Liver (tissue), 9 donors: ENCODE results near the gene MGAT5. TPM values are rescaled to one million over a fixed set of nuclear protein-coding genes. Genes with fewer than 3 reads are reported as not detected.
A peak's percentile ranks its signal among the peaks of the same experiment; 100 is the strongest.

Source experiments
- DNase-seq: peaks from one replicate; pipeline ENCODE4 v3.0.0-alpha.2; 2017; ENCODE audit warnings: low spot score
- H3K27ac ChIP-seq, 2 donors: one replicate each; pipeline ENCODE4 v1.7.0; 2013; ENCODE audit warnings: inconsistent platforms in 2 of 2, low read length in 2 of 2, control low read depth in 1 of 2, low read depth in 1 of 2, mild to moderate bottlenecking in 1 of 2
- H3K27me3 ChIP-seq, 4 donors: one replicate each; pipeline versions ENCODE4 v1.6.1 to v1.7.0; 2013; ENCODE audit warnings: low read length in 3 of 4, inconsistent platforms in 1 of 4, mild to moderate bottlenecking in 1 of 4, moderate library complexity in 1 of 4; ENCODE audit not compliant: control insufficient read depth in 4 of 4, insufficient read depth in 4 of 4
- H3K36me3 ChIP-seq, 4 donors: one replicate each; pipeline versions ENCODE4 v1.6.1 to v1.7.0; 2013; ENCODE audit warnings: low read length in 3 of 4, mild to moderate bottlenecking in 3 of 4, low read depth in 1 of 4, moderate library complexity in 1 of 4; ENCODE audit not compliant: control insufficient read depth in 4 of 4, insufficient read depth in 3 of 4
- H3K4me1 ChIP-seq, 4 donors: one replicate each; pipeline versions ENCODE4 v1.6.1 to v1.7.0; 2013; ENCODE audit warnings: low read length in 3 of 4, mild to moderate bottlenecking in 3 of 4, moderate library complexity in 1 of 4; ENCODE audit not compliant: control insufficient read depth in 4 of 4, insufficient read depth in 4 of 4
- H3K4me3 ChIP-seq, 3 donors: one replicate each; pipeline versions ENCODE4 v1.6.1 to v1.7.0; 2013; ENCODE audit warnings: low read length in 3 of 3, control low read depth in 1 of 3, low read depth in 1 of 3, mild to moderate bottlenecking in 1 of 3
- H3K9ac ChIP-seq, 2 donors: one replicate each; pipeline ENCODE4 v1.7.0; 2013; ENCODE audit warnings: low read length in 2 of 2, mild to moderate bottlenecking in 2 of 2, moderate library complexity in 2 of 2, control low read depth in 1 of 2, low read depth in 1 of 2
- H3K9me3 ChIP-seq, 4 donors: one replicate each; pipeline versions ENCODE4 v1.6.1 to v1.7.0; 2013; ENCODE audit warnings: low read length in 3 of 4; ENCODE audit not compliant: control insufficient read depth in 4 of 4
- ATF3 ChIP-seq: IDR thresholded peaks from 2 replicates; pipeline ENCODE4 v1.6.1; 2016; ENCODE audit warnings: antibody characterized with exemption
- CTCF ChIP-seq: fragments of 150-350 bp; IDR thresholded peaks from 2 replicates; pipeline ENCODE4 v1.5.1; 2017; ENCODE audit warnings: improper control_type of control experiment, low read depth, low read length; ENCODE audit not compliant: missing input control
- EGR1 ChIP-seq, 2 donors: IDR thresholded peaks; 2 replicates each; pipeline ENCODE4 v1.6.1; 2016 to 2018; ENCODE audit warnings: antibody characterized with exemption in 2 of 2, low read depth in 2 of 2
- FOXA1 ChIP-seq: IDR thresholded peaks from 2 replicates; pipeline ENCODE4 v1.6.1; 2016; ENCODE audit warnings: antibody characterized with exemption
- FOXA2 ChIP-seq: IDR thresholded peaks from 2 replicates; pipeline ENCODE4 v1.6.1; 2016; ENCODE audit warnings: antibody characterized with exemption
- HNF4A ChIP-seq, 2 donors: conservative IDR thresholded peaks; 2 replicates each; pipeline ENCODE4 v1.6.1; 2016; ENCODE audit warnings: antibody characterized with exemption in 2 of 2, mild to moderate bottlenecking in 2 of 2
- HNF4G ChIP-seq: IDR thresholded peaks from 2 replicates; pipeline ENCODE4 v1.6.1; 2016; ENCODE audit warnings: antibody characterized with exemption
- JUND ChIP-seq, 2 donors: IDR thresholded peaks; 2 replicates each; pipeline ENCODE4 v1.6.1; 2016; ENCODE audit warnings: antibody characterized with exemption in 2 of 2
- MAX ChIP-seq: IDR thresholded peaks from 2 replicates; pipeline ENCODE4 v1.6.1; 2016; ENCODE audit warnings: antibody characterized with exemption
- NR2F2 ChIP-seq: IDR thresholded peaks from 2 replicates; pipeline ENCODE4 v1.6.1; 2016; ENCODE audit warnings: antibody characterized with exemption
- RAD21 ChIP-seq, 2 donors: IDR thresholded peaks; 2 replicates each; pipeline ENCODE4 v1.6.1; 2016; ENCODE audit warnings: antibody characterized with exemption in 2 of 2, mild to moderate bottlenecking in 2 of 2
- REST ChIP-seq: IDR thresholded peaks from 2 replicates; pipeline ENCODE4 v1.6.1; 2016; ENCODE audit warnings: antibody characterized with exemption, mild to moderate bottlenecking
- RXRA ChIP-seq, 2 donors: IDR thresholded peaks; 2 replicates each; pipeline ENCODE4 v1.6.1; 2017 to 2018; ENCODE audit warnings: antibody characterized with exemption in 2 of 2, mild to moderate bottlenecking in 1 of 2
- SP1 ChIP-seq: IDR thresholded peaks from 2 replicates; pipeline ENCODE4 v1.6.1; 2018; ENCODE audit warnings: antibody characterized with exemption, mild to moderate bottlenecking
- TAF1 ChIP-seq: conservative IDR thresholded peaks from 2 replicates; pipeline ENCODE4 v1.6.1; 2016; ENCODE audit warnings: antibody characterized with exemption, mild to moderate bottlenecking
- YY1 ChIP-seq: IDR thresholded peaks from 2 replicates; pipeline ENCODE4 v1.6.1; 2016; ENCODE audit warnings: antibody characterized with exemption, mild to moderate bottlenecking
- ZBTB33 ChIP-seq: IDR thresholded peaks from 2 replicates; pipeline ENCODE4 v1.6.1; 2016; ENCODE audit warnings: antibody characterized with exemption
- WGBS: extraction: QIAGEN DNeasy Blood & Tissue Kit; methylation state at CpG from one replicate; pipeline ENCODE4 v1.1.7; 2013; 5-methylcytosine and 5-hydroxymethylcytosine counted together
- polyA plus RNA-seq, 2 donors: library from polyadenylated mRNA; stranded (reverse) in 1 of 2; unstranded in 1 of 2; fragments of 200-250 nt in 1 of 2; fragments of >200 nt in 1 of 2; fragmentation: Nextera tagmentation in 1 of 2; extraction: Ambion mirVana in 1 of 2; gene quantifications; one replicate each; pipeline versions ENCODE4 v1.2.1 to v1.2.3, GENCODE V29; 2013 to 2015
- total RNA-seq, 2 donors: library from RNA; depleted of rRNA; stranded (reverse); fragments of >200 nt; gene quantifications; one replicate each; pipeline ENCODE4 v1.2.3, GENCODE V29; 2014
- donor health status: healthy.
- donor health status: healthy.
- donor health status: healthy.
- donor health status: healthy.
- donor health status: healthy.

Gene MGAT5
- total and polyA plus RNA-seq, 4 donors = 1.8 to 12.7 (median 5.6) TPM

GRCh38 chr2:134417968-134418582 is 164.2 kb downstream of the MGAT5 start:
- peaks cover 3 to 26% (median 23%) of the 10 kb centered on the region in 4 donors for H3K4me1 ChIP-seq
- H3K9me3 ChIP-seq = no peaks in the 10 kb centered on the region
- no peak for DNase-seq
- no peaks in the 10 kb centered on the region for H3K27me3 ChIP-seq
- no peaks in the 10 kb centered on the region for H3K36me3 ChIP-seq
- no peak overlapping the region for H3K9ac ChIP-seq
- 61% methylated on average over 5 of the region's 5 CpGs for whole genome bisulfite sequencing
- H3K27ac ChIP-seq = peak overlapping the region; percentile 2 to 61
- no peak overlapping the region for H3K4me3 ChIP-seq
- TF ChIP-seq MAX (no peak), FOXA1 (no peak), EGR1 (IDR thresholded peaks at IDR 0.05; ENCODE audit: low read depth in 2 of 2) (peak in 1 of 2 donors; percentile 41), YY1 (peak; percentile 51), RXRA (IDR thresholded peaks at IDR 0.05) (peak; percentile 42 to 66), RAD21 (IDR thresholded peaks at IDR 0.05) (peak; percentile 6 to 35), CTCF (no peak), HNF4A (conservative IDR thresholded peaks at IDR 0.05) (peak; percentile 71 to 76), NR2F2 (no peak), SP1 (peak; percentile 58), ZBTB33 (peak; percentile 38), ATF3 (peak; percentile 71), JUND (IDR thresholded peaks at IDR 0.05) (peak; percentile 55 to 76)

GRCh38 chr2:134420259-134420658 is 166.4 kb downstream of the MGAT5 start:
- 87% methylated on average over 7 of the region's 7 CpGs for WGBS
- Histone ChIP-seq H3K36me3 (peaks cover 0 to 5% (median 2%) of the 10 kb centered on the region in 4 donors), H3K27me3 (no peaks in the 10 kb centered on the region), H3K27ac (no peak overlapping the region), H3K4me3 (no peak overlapping the region), H3K4me1 (peaks cover 0 to 19% (median 14%) of the 10 kb centered on the region in 4 donors), H3K9me3 (no peaks in the 10 kb centered on the region), H3K9ac (no peak overlapping the region)
- DNase-seq = no peak
- TF ChIP-seq RAD21 (IDR thresholded peaks at IDR 0.05) = no peak
- no peak for TF ChIP-seq FOXA2
- no peak for TF ChIP-seq ATF3
- no peak for TF ChIP-seq NR2F2
- TF ChIP-seq CTCF = no peak
- TF ChIP-seq ZBTB33 = no peak
- TF ChIP-seq TAF1 = no peak
- no peak for TF ChIP-seq RXRA (IDR thresholded peaks at IDR 0.05)
- no peak for TF ChIP-seq REST
- no peak for TF ChIP-seq HNF4G
- no peak for TF ChIP-seq YY1
- TF ChIP-seq EGR1 (IDR thresholded peaks at IDR 0.05; ENCODE audit: low read depth in 2 of 2) = no peak
- no peak for TF ChIP-seq MAX
- no peak for TF ChIP-seq HNF4A (conservative IDR thresholded peaks at IDR 0.05)
